Activated CD8-positive, alpha-beta memory T cell treated with anti-CD3 and anti-CD28 coated beads, Interleukin-2, amount 10 ng/mL, durations not matched to agents 7 days and 5 days (primary cell): ENCODE data around the gene UBE2Z. TPM values are rescaled to one million over a fixed set of nuclear protein-coding genes. Genes with fewer than 3 reads are reported as not detected.
"Not testable (repeated sequence)": the region's sequence is repeated elsewhere in the genome, so short reads cannot be mapped to it uniquely, and the experiment has no call there.

ENCODE experiments used
- ATAC-seq: fragments of 150-1000 bp; cut with Tn5 transposase; one replicate; pipeline ENCODE4 v1.10.0; 2021; ENCODE audit warnings: moderate library complexity
- CTCF ChIA-PET: fragments of 350-600 bp; sonication (Branson Sonifier 250); formaldehyde crosslinking; loops from one replicate; lab custom pipeline; 2021; ENCODE audit warnings: antibody characterized with exemption; lab: Charles Lee
- DNase-seq: peaks from one replicate; pipeline ENCODE4 v3.0.0-alpha.2; 2020
- H3K27ac Mint-ChIP-seq: one replicate; pipeline ENCODE4 v1.8.0; 2021; ENCODE audit warnings: mild to moderate bottlenecking, mixed read lengths
- H3K27me3 Mint-ChIP-seq: one replicate; pipeline ENCODE4 v1.8.0; 2021; ENCODE audit warnings: mixed read lengths
- H3K36me3 Mint-ChIP-seq: one replicate; pipeline ENCODE4 v1.8.0; 2021; ENCODE audit warnings: mild to moderate bottlenecking, mixed read lengths
- H3K4me1 Mint-ChIP-seq: one replicate; pipeline ENCODE4 v1.8.0; 2021; ENCODE audit warnings: mixed read lengths
- H3K4me3 Mint-ChIP-seq: one replicate; pipeline ENCODE4 v1.8.0; 2021; ENCODE audit warnings: mild to moderate bottlenecking, moderate library complexity, mixed read lengths
- H3K9me3 Mint-ChIP-seq: one replicate; pipeline ENCODE4 v1.8.0; 2022; ENCODE audit warnings: low read depth, mixed read lengths
- total RNA-seq, 2 experiments: library from RNA; stranded (reverse); gene quantifications; one replicate each; pipeline ENCODE4 v1.2.3, GENCODE V29; 2021

UBE2Z gene
- total RNA-seq, 2 experiments from 2014 or later = 73.7 to 90.6 TPM

GRCh38 chr17:48944515-48945260 lies 36.5 kb downstream of the UBE2Z start, which contains the start of gene SNF8:
TSS of gene SNF8 (minus strand) at chr17:48944842. CDS start at chr17:48944734, 108 bp downstream.
- H3K4me1 Mint-ChIP-seq = peaks cover 20% of the 10 kb centered on the region
- H3K9me3 Mint-ChIP-seq = no peaks in the 10 kb centered on the region
- DNase-seq (peak; percentile 97), ATAC-seq (peak; percentile 98)
- peaks cover 6% of the 10 kb centered on the region for H3K36me3 Mint-ChIP-seq
- CTCF ChIA-PET = interaction anchor here (0.7 to 2.2 kb wide), 9 partner anchors 12 to 141 kb away, joined by 3 to 7 read pairs (median 3); no protein-coding TSS in a partner anchor
- H3K27me3 Mint-ChIP-seq = no peaks in the 10 kb centered on the region
- peak within 1 kb of the TSS; percentile 99 for H3K27ac Mint-ChIP-seq
- H3K4me3 Mint-ChIP-seq = peak within 1 kb of the TSS; percentile 92

DNA sequence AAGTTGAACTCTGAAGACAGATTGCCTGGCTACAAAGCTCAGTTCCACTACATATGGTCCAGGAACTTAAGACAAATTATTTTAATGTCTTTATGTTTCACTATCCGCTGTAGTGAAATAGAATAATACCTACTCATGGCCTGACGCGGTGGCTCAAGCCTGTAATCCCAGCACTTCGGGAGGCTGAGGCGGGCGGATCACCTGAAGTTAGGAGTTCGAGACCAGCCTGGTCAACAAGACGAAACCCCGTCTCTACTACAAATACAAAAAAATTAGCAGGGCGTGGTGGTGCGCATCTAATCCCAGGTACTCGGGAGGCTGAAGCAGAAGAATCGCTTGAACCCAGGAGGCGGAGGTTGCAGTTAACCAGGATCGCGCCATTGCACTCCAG lies 37.0 kb downstream of the UBE2Z start:
- H3K36me3 Mint-ChIP-seq, DNase-seq, H3K27me3 Mint-ChIP-seq, ATAC-seq, H3K9me3 Mint-ChIP-seq: not testable (repeated sequence)
- Mint-ChIP-seq H3K4me3 (peak overlapping the region; percentile 92), H3K27ac (peak overlapping the region; percentile 99), H3K4me1 (peaks cover 20% of the 10 kb centered on the region)
- CTCF ChIA-PET = interaction anchor here (0.7 to 1.8 kb wide), 6 partner anchors 12 to 87 kb away, joined by 3 to 7 read pairs (median 4); no protein-coding TSS in a partner anchor

DNA sequence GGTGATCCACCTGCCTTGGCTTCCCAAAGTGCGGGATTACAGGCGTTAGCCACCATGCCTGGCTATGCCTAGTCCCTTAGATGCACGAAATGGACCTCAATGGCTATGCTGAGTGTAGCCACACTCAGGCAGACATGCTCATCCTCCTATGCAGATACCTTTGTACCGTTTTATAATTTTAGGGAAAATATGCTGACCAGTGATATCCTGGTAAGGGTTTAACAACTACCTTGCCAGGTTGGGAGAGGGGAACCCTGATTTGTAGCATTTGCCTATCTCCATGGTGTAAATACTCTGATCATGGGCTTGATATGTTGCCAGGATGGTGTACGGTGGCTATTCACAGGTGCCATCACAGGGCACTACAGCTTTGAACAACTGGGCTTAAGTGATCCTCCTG lies 43.4 kb downstream of the UBE2Z start:
- no peak for ATAC-seq
- DNase-seq = no peak
- Mint-ChIP-seq H3K9me3 (no peaks in the 10 kb centered on the region), H3K4me3 (no peak overlapping the region), H3K27ac (no peak overlapping the region), H3K36me3 (no peaks in the 10 kb centered on the region), H3K27me3 (peaks cover 9% of the 10 kb centered on the region), H3K4me1 (peaks cover 1% of the 10 kb centered on the region)
- CTCF ChIA-PET = interaction anchor here (3.3 kb wide), 1 partner anchor 81 kb away, joined by 9 read pairs; no protein-coding TSS in a partner anchor

DNA sequence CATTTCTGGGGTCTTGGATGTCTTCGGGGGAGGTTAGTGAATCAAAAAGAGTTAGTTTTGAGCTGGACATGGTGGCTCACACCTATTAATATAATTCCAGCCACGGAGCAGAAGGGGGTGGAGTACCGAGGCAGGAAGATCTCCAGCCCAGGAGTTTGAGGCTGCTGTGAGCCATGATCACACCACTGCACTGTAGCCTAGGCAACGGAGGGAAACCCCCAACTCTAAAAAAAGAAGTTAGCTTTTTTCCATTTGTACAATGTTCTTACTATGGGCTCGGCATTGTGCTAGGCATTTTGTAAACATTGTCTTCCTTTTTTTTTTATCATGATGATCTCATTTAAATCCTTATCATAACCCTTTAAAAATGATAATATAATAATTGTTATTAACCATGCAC lies 44.7 kb downstream of the UBE2Z start:
- H3K9me3 Mint-ChIP-seq = no peaks in the 10 kb centered on the region
- CTCF ChIA-PET = no interaction called here
- H3K4me3 Mint-ChIP-seq = no peak overlapping the region
- no peaks in the 10 kb centered on the region for H3K36me3 Mint-ChIP-seq
- ATAC-seq = no peak
- peaks cover 6% of the 10 kb centered on the region for H3K4me1 Mint-ChIP-seq
- no peak for DNase-seq
- H3K27me3 Mint-ChIP-seq = peaks cover 9% of the 10 kb centered on the region
- H3K27ac Mint-ChIP-seq = no peak overlapping the region

DNA sequence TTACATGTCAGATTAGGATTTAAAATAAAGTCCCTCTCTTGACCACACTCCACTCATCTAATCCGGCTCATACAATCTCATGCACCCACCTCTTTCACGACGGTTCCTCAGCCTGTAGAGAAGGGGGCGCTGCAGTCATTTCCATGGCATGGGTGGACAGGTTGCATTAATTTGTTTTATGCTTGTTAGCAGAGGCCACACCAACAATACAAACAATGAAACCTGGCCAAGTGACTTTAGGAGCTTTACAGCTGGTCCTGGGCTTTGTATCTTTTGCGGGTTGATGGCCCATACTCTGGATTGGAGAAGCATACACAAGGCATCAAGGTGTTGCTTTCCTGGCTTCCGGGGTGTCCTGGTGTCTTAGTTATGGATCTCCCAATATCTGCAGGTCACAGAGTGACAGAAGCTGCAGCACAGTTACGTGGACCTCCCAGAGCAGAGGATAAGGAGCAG lies 46.1 kb downstream of the UBE2Z start:
- CTCF ChIA-PET = interaction anchor here (1.0 kb wide), 2 partner anchors 78 to 1630 kb away, joined by 3 read pairs; partner anchors contain the start of gene EFCAB13
- Mint-ChIP-seq H3K27me3 (peaks cover 16% of the 10 kb centered on the region), H3K4me1 (peaks cover 6% of the 10 kb centered on the region), H3K27ac (no peak overlapping the region), H3K4me3 (no peak overlapping the region), H3K36me3 (no peaks in the 10 kb centered on the region), H3K9me3 (no peaks in the 10 kb centered on the region)
- ATAC-seq (peak; percentile 61), DNase-seq (peak; percentile 43)

GRCh38 chr17:48960834-48961515 lies 52.8 kb downstream of the UBE2Z start:
- peaks cover 35% of the 10 kb centered on the region for H3K27me3 Mint-ChIP-seq
- DNase-seq (no peak), ATAC-seq (no peak)
- H3K4me3 Mint-ChIP-seq = no peak overlapping the region
- no peaks in the 10 kb centered on the region for H3K9me3 Mint-ChIP-seq
- no peak overlapping the region for H3K27ac Mint-ChIP-seq
- H3K4me1 Mint-ChIP-seq = peaks cover 6% of the 10 kb centered on the region
- CTCF ChIA-PET = interaction anchor here (1.3 to 1.4 kb wide), 2 partner anchors 9 to 72 kb away, joined by 4 to 5 read pairs; no protein-coding TSS in a partner anchor
- no peaks in the 10 kb centered on the region for H3K36me3 Mint-ChIP-seq

- ATAC-seq = no peak
- Mint-ChIP-seq H3K4me3 (no peak overlapping the region), H3K9me3 (no peaks in the 10 kb centered on the region), H3K27me3 (peaks cover 34% of the 10 kb centered on the region), H3K4me1 (peaks cover 3% of the 10 kb centered on the region), H3K27ac (no peak overlapping the region), H3K36me3 (no peaks in the 10 kb centered on the region)
- no peak for DNase-seq
- CTCF ChIA-PET = interaction anchor here (1.0 to 1.4 kb wide), 3 partner anchors 8 to 346 kb away, joined by 3 to 4 read pairs (median 3); no protein-coding TSS in a partner anchor
These were observed 53.5 kb downstream of the UBE2Z start for GRCh38 chr17:48961516-48962233.

DNA sequence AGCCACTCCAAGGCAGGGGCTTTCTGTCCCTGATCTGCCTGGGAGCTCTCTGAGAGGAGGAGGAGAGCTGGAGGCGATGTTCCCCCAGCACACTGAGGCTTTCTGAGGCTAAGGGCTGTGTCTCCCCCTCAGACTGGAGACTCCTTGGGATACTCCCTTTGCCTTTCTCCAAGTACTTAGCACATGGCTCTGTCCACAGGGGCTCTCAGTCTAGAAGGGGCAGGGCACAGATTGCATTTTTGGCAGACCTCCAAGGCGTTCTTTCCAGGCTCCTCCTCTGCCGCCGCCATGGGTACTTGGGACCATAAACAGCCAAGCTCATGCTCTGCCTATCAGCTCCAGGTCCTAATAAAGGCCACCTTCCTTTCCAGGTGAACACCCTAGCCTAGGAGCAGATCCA lies 62.0 kb downstream of the UBE2Z start:
- no peak for ATAC-seq
- Mint-ChIP-seq H3K27me3 (peaks cover 47% of the 10 kb centered on the region), H3K36me3 (no peaks in the 10 kb centered on the region), H3K27ac (no peak overlapping the region), H3K4me3 (no peak overlapping the region), H3K4me1 (no peaks in the 10 kb centered on the region), H3K9me3 (no peaks in the 10 kb centered on the region)
- CTCF ChIA-PET = interaction anchor here (1.5 kb wide), 1 partner anchor 9 kb away, joined by 4 read pairs; no protein-coding TSS in a partner anchor
- no peak for DNase-seq

GRCh38 chr17:48970865-48971687 lies 62.9 kb downstream of the UBE2Z start:
- Mint-ChIP-seq H3K27ac (no peak overlapping the region), H3K4me3 (no peak overlapping the region), H3K36me3 (no peaks in the 10 kb centered on the region), H3K4me1 (no peaks in the 10 kb centered on the region), H3K27me3 (peaks cover 47% of the 10 kb centered on the region), H3K9me3 (no peaks in the 10 kb centered on the region)
- CTCF ChIA-PET = interaction anchor here (1.1 to 1.5 kb wide), 3 partner anchors 10 to 61 kb away, joined by 3 to 4 read pairs (median 3); no protein-coding TSS in a partner anchor
- no peak for ATAC-seq
- no peak for DNase-seq

GRCh38 chr17:48972749-48973097 lies 64.5 kb downstream of the UBE2Z start:
- CTCF ChIA-PET = interaction anchor here (0.6 to 1.3 kb wide), 5 partner anchors 15 to 294 kb away, joined by 3 to 8 read pairs (median 4); no protein-coding TSS in a partner anchor
- no peaks in the 10 kb centered on the region for H3K36me3 Mint-ChIP-seq

DNA sequence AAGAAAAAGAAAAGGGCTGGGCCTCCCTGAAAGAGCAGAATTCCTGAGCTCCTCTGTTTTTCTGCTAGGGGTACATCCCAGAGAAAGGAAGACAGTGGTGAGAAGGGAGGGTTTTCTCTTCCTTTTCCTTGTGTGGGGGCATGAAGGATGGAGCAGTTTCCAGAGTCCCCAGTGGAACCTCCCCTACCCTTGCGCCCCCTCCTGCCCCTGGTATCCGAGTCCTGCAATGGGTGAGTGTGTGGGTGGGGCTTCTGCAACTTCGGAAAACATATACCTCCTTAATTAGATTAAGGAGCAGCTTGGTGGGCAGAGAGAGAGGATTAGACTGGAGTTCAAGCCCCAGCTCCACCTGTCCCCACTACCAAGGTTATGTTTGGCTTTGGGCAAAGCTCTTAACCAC lies 65.6 kb downstream of the UBE2Z start:
- Mint-ChIP-seq H3K27me3 (peaks cover 32% of the 10 kb centered on the region), H3K9me3 (no peaks in the 10 kb centered on the region)
- CTCF ChIA-PET = interaction anchor here (0.7 to 1.3 kb wide), 5 partner anchors 17 to 315 kb away, joined by 3 to 8 read pairs (median 4); no protein-coding TSS in a partner anchor

More at GRCh38 chr17:48972749-48973097, 64.5 kb downstream of the UBE2Z start:
- Mint-ChIP-seq H3K27me3 (peaks cover 41% of the 10 kb centered on the region), H3K9me3 (no peaks in the 10 kb centered on the region), H3K4me1 (no peaks in the 10 kb centered on the region), H3K27ac (no peak overlapping the region), H3K4me3 (no peak overlapping the region)
- DNase-seq = no peak
- ATAC-seq = no peak

More for the DNA sequence above, 65.6 kb downstream of the UBE2Z start:
- Mint-ChIP-seq H3K36me3 (no peaks in the 10 kb centered on the region), H3K4me1 (no peaks in the 10 kb centered on the region), H3K4me3 (no peak overlapping the region), H3K27ac (no peak overlapping the region)
- ATAC-seq = no peak
- DNase-seq = no peak
